Left colon (tissue), 2 donors: ENCODE data around the gene RNF166. TPM values are rescaled to one million over a fixed set of nuclear protein-coding genes. Genes with fewer than 3 reads are reported as not detected.

ENCODE experiments used
- ATAC-seq: fragments of 200-7000 bp; cut with Tn5 transposase; one replicate; pipeline ENCODE4 v1.9.1; 2020; ENCODE audit warnings: mild to moderate bottlenecking, moderate library complexity
- DNase-seq, 2 donors: peaks; one replicate each; pipeline ENCODE4 v3.0.0-alpha.2; 2020
- intact Hi-C, 2 donors: fragments of 100-400 bp; cut with DNase I in 1 of 2; cut with micrococcal nuclease in 1 of 2; formaldehyde crosslinking; loops; one replicate each; pipeline versions ENCODE4 v1.11.2 to v1.14.0; 2022; cut with DNase I, micrococcal nuclease
- total RNA-seq, 2 donors: library from RNA; stranded (reverse); fragmentation: NEBNext Ultra II Directional; extraction: Animal tissue kit (Norgen Biotek cat#: 25700); gene quantifications; one replicate each; pipeline ENCODE4 v1.2.1, GENCODE V29; 2021
- donor health status: DM: no; HTN: no; CAD: no.
- donor health status: DM: yes; HTN: yes; CAD: no.

The RNF166 gene
- total RNA-seq, 2 donors from 2014 or later = 11.4 to 12.0 TPM

- ATAC-seq (peak; percentile 93), DNase-seq (peak; percentile 96 to 97)
- intact Hi-C loops = no loop called here
Observed at GRCh38 chr16:88662843-88663606, 43.2 kb downstream of the RNF166 start, which contains the start of gene MVD. Gene MVD, minus strand, starts transcription at chr16:88663091. Its CDS starts 11 bp downstream, at chr16:88663080.

- ATAC-seq = peak; percentile 17
- DNase-seq = peak in 1 of 2 donors; percentile 62
- intact Hi-C loops = no loop called here
Observed at GRCh38 chr16:88662222-88662842, 43.9 kb downstream of the RNF166 start.

GRCh38 chr16:88661468-88661867 lies 44.7 kb downstream of the RNF166 start:
- DNase-seq (no peak), ATAC-seq (no peak)
- intact Hi-C loops = no loop called here

DNA sequence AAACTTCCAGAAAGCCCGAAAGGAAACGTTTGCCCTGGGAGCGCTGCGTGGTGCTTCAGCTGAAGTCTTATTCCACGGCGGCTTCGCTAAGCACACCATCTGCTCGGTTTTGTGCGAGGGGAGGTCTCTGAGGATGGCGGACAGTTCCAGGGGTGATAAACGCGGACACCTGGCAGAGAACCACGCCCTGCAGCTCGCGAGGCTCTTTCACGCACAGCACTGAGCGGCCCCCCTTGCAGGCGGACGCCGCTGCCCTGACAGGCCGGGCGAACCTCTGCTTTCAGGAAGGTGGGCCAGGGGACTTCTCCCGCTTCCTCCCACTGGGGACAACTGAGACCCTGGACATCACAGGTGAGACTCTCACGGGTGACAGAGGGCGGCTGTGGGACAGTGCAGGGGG lies 47.0 kb downstream of the RNF166 start:
- ATAC-seq (no peak), DNase-seq (no peak)
- intact Hi-C loops = no loop called here

DNA sequence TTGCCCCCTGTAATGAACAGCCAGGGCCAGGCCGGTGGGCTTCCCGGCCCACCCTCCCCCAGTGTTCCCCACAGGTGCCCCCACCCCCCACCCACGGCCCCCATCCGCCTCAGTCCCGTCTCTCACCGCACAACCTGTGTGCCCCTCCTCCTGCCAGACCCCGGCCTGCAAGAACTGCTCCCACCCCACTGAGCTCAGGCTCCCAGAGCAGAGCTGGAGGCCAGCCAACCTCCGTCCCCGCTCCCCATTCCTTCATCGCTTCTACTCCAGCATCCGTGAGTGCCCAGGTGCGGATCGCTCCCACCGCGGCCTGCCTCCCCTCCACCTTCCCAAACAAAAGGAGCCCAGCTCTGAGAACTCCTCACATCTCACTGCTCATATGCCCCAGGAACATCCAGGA lies 47.5 kb downstream of the RNF166 start:
- DNase-seq (no peak), ATAC-seq (no peak)
- intact Hi-C loops = no loop called here

DNA sequence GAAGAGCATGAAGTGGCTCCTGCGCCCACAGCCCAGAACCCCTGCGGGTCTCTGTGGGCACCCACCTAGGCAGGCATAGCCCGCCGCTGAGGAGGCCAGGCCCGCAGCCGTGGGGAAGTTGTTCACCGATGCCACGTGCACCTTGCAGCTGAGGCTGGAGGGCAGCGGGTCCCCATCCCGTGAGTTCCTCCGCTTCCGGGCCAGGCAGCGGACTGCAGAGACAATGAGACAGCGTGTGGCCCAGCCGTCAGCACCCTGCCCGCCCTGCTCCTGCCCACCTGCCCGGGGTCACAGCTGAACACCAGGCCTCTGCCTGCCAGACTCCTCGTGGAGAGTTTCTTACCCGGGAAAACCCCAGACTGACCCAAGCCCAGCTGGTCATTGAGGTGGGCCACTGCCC lies 48.8 kb downstream of the RNF166 start:
- DNase-seq (no peak), ATAC-seq (no peak)
- intact Hi-C loops = no loop called here

- ATAC-seq (no peak), DNase-seq (no peak)
- intact Hi-C loops = no loop called here
Observed at GRCh38 chr16:88656291-88656980, 49.8 kb downstream of the RNF166 start.

DNA sequence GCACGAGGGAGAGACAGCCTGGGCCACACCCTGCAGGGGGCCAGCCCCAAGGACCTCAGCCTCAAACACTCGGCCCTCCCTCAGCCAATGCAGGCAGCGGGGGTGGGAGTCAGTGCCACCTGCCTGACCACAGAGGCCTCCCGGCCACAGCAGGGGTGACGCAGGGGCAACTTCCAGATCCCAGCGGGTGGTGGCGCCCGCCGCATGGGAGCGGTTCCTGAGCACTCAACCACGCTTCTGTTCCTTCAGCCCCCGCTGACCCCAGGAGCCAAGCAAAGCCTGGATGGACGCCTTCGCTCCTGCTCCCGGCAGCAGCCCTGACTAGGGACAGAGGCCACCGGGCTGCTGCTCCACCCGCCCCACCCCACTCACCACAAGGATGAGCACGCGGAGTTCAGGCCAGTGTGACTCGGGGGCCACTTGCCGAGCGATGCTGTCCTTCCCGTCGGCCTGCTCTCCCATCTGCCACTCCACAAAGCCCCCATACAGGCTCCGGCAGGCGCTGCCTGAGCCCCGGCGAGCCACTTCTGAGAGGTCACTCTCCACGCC lies 50.4 kb downstream of the RNF166 start:
- ATAC-seq = no peak
- intact Hi-C loops = no loop called here
- DNase-seq = no peak

GRCh38 chr16:88655053-88655732 lies 51.0 kb downstream of the RNF166 start:
- ATAC-seq (no peak), DNase-seq (no peak)
- intact Hi-C loops = no loop called here

- ATAC-seq (no peak), DNase-seq (no peak)
- intact Hi-C loops = no loop called here
Observed at GRCh38 chr16:88654363-88655052, 51.7 kb downstream of the RNF166 start.

- ATAC-seq (no peak), DNase-seq (no peak)
- intact Hi-C loops = no loop called here
Observed at GRCh38 chr16:88653596-88654362, 52.4 kb downstream of the RNF166 start.

- intact Hi-C loops = no loop called here
- ATAC-seq = no peak
- no peak for DNase-seq
Observed at GRCh38 chr16:88653101-88653500, 53.1 kb downstream of the RNF166 start.

DNA sequence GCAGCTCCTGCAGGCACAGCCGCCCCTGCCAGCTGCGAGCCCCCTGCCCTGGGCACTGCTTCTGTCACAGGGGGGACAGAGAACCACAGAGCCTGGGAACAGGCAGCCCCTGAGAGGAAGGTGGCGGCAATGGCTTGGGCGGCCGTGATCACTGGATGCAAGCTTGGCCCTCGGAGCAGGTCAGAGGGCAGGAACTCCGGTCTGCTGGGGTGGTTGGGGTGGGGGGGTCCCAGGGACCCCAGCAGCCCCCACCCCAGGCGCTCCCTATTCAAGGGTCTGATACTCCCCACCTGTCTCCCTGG lies 53.5 kb downstream of the RNF166 start:
- no peak for ATAC-seq
- intact Hi-C loops = no loop called here
- DNase-seq = no peak

- intact Hi-C loops = no loop called here
- ATAC-seq = no peak
- no peak for DNase-seq
Observed at GRCh38 chr16:88651989-88652761, 54.0 kb downstream of the RNF166 start.

- intact Hi-C loops = no loop called here
- DNase-seq (peak; percentile 70 to 79), ATAC-seq (peak; percentile 11)
Observed at GRCh38 chr16:88651276-88651988, 54.8 kb downstream of the RNF166 start.

GRCh38 chr16:88650749-88651275 lies 55.4 kb downstream of the RNF166 start, which contains the start of gene CYBA:
Gene CYBA, minus strand, starts transcription at chr16:88651053. Its CDS starts 40 bp downstream, at chr16:88651013.
- intact Hi-C loops = no loop called here
- DNase-seq (peak; percentile 86 to 88), ATAC-seq (peak; percentile 81)
